Measurements from ENCODE around the gene ADGRF5.

- TF ChIP-seq, protein P1, sequence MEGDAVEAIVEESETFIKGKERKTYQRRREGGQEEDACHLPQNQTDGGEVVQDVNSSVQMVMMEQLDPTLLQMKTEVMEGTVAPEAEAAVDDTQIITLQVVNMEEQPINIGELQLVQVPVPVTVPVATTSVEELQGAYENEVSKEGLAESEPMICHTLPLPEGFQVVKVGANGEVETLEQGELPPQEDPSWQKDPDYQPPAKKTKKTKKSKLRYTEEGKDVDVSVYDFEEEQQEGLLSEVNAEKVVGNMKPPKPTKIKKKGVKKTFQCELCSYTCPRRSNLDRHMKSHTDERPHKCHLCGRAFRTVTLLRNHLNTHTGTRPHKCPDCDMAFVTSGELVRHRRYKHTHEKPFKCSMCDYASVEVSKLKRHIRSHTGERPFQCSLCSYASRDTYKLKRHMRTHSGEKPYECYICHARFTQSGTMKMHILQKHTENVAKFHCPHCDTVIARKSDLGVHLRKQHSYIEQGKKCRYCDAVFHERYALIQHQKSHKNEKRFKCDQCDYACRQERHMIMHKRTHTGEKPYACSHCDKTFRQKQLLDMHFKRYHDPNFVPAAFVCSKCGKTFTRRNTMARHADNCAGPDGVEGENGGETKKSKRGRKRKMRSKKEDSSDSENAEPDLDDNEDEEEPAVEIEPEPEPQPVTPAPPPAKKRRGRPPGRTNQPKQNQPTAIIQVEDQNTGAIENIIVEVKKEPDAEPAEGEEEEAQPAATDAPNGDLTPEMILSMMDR (IDR thresholded peaks at IDR 0.05): no peak
- TF ChIP-seq POLR2A (IDR thresholded peaks at IDR 0.05) (no peak), EP300 (IDR thresholded peaks at IDR 0.05) (no peak)
Measured at GRCh38 chr6:46963626-46964025, 41.9 kb upstream of the ADGRF5 start.

Measured in sigmoid colon (tissue), 4 donors.